ENCODE measurements around the gene RPLP2.

RPLP2 gene

GRCh38 chr11:839875-840617, 30.3 kb downstream of the RPLP2 start:
- peak; percentile 24 for TF ChIP-seq CTCF (IDR thresholded peaks at IDR 0.05; ENCODE audit: low read length, missing control alignments)
- no peak for DNase-seq (ENCODE audit: low read depth)
- peak overlapping the region; percentile 92 for H3K4me3 ChIP-seq (replicated peaks; ENCODE audit: low read depth, low read length)

- peak overlapping the region; percentile 92 for H3K4me3 ChIP-seq (replicated peaks; ENCODE audit: low read depth, low read length)
- no peak for DNase-seq (ENCODE audit: low read depth)
- TF ChIP-seq CTCF (IDR thresholded peaks at IDR 0.05; ENCODE audit: low read length, missing control alignments): no peak
These were observed 32.2 kb downstream of the RPLP2 start for GRCh38 chr11:841981-842369.

- peak within 1 kb of the TSS; percentile 92 for H3K4me3 ChIP-seq (replicated peaks; ENCODE audit: low read depth, low read length)
- peak; percentile 90 for DNase-seq (ENCODE audit: low read depth)
- TF ChIP-seq CTCF (IDR thresholded peaks at IDR 0.05; ENCODE audit: low read length, missing control alignments): no peak
These were observed 32.7 kb downstream of the RPLP2 start, which contains the start of the genes POLR2L and TSPAN4 for GRCh38 chr11:842370-843002. Gene POLR2L (minus strand): TSS chr11:842529. CDS start chr11:842508, 21 bp downstream. Gene TSPAN4 (plus strand): TSS chr11:842852. CDS start chr11:850305, 7,453 bp downstream.

- DNase-seq (ENCODE audit: low read depth): no peak
- H3K4me3 ChIP-seq (replicated peaks; ENCODE audit: low read depth, low read length): peak overlapping the region; percentile 92
- TF ChIP-seq CTCF (IDR thresholded peaks at IDR 0.05; ENCODE audit: low read length, missing control alignments): no peak
These were observed 33.4 kb downstream of the RPLP2 start for GRCh38 chr11:843086-843734.

- peak overlapping the region; percentile 92 for H3K4me3 ChIP-seq (replicated peaks; ENCODE audit: low read depth, low read length)
- no peak for TF ChIP-seq CTCF (IDR thresholded peaks at IDR 0.05; ENCODE audit: low read length, missing control alignments)
- peak; percentile 98 for DNase-seq (ENCODE audit: low read depth)
These were observed 34.3 kb downstream of the RPLP2 start for GRCh38 chr11:843818-844692.
